GM18873 (cell line): Measurements from ENCODE around the gene TFDP2.
"Not testable (repeated sequence)": the region's sequence is repeated elsewhere in the genome, so short reads cannot be mapped to it uniquely, and the experiment has no call there.

Experiments used
- ATAC-seq: cut with Tn5 transposase; IDR thresholded peaks from one replicate; pipeline ENCODE4 v1.9.1; 2021; ENCODE audit warnings: mild to moderate bottlenecking, moderate library complexity, moderate number of reproducible peaks; ENCODE audit not compliant: unreplicated experiment, low FRiP score

Gene TFDP2

GRCh38 chr3:141979050-141979671 is 170.2 kb downstream of the TFDP2 start:
- ATAC-seq, result no peak

- ATAC-seq, result not testable (repeated sequence)
These were observed 174.6 kb downstream of the TFDP2 start for GRCh38 chr3:141974777-141975176.

GRCh38 chr3:141972399-141972798 is 176.9 kb downstream of the TFDP2 start:
- no peak for ATAC-seq

GRCh38 chr3:141971571-141971970 is 177.8 kb downstream of the TFDP2 start:
- ATAC-seq, result no peak

GRCh38 chr3:141969711-141970110 is 179.6 kb downstream of the TFDP2 start:
- ATAC-seq, result no peak

GRCh38 chr3:141965471-141965870 is 183.9 kb downstream of the TFDP2 start:
- no peak for ATAC-seq

GRCh38 chr3:141963301-141963700 is 186.0 kb downstream of the TFDP2 start:
- no peak for ATAC-seq

- ATAC-seq, result no peak
These were observed 188.6 kb downstream of the TFDP2 start for GRCh38 chr3:141960731-141961130.

GRCh38 chr3:141959589-141960554 is 189.5 kb downstream of the TFDP2 start:
- ATAC-seq, result no peak

GRCh38 chr3:141955175-141955574 is 194.2 kb downstream of the TFDP2 start:
- ATAC-seq, result no peak

GRCh38 chr3:141952611-141953010 is 196.7 kb downstream of the TFDP2 start:
- no peak for ATAC-seq

- ATAC-seq, result no peak
These were observed 198.5 kb downstream of the TFDP2 start for GRCh38 chr3:141950572-141951493.

GRCh38 chr3:141949972-141950371 is 199.4 kb downstream of the TFDP2 start:
- no peak for ATAC-seq

- no peak for ATAC-seq
These were observed 199.9 kb downstream of the TFDP2 start for GRCh38 chr3:141949399-141949798.

GRCh38 chr3:141945726-141946485 is 203.4 kb downstream of the TFDP2 start:
- no peak for ATAC-seq

- no peak for ATAC-seq
These were observed 207.3 kb downstream of the TFDP2 start for GRCh38 chr3:141942006-141942405.

- no peak for ATAC-seq
These were observed 208.3 kb downstream of the TFDP2 start for GRCh38 chr3:141941093-141941492.

- ATAC-seq, result no peak
These were observed 209.1 kb downstream of the TFDP2 start for GRCh38 chr3:141940194-141940776.

- ATAC-seq, result no peak
These were observed 209.6 kb downstream of the TFDP2 start for GRCh38 chr3:141939759-141940158.
